Fibroblast of lung (primary cell): Measurements from ENCODE around the gene FZD10. TPM values are rescaled to one million over a fixed set of nuclear protein-coding genes. Genes with fewer than 3 reads are reported as not detected.

Experiments used
- DNase-seq, 2 donors: peaks; one replicate each; pipeline versions ENCODE4 v3.0.0 to v3.0.0-alpha.2; 2010; ENCODE audit warnings: low read depth in 2 of 2
- H2AFZ ChIP-seq: 2 replicates; pipeline ENCODE4 v1.5.1; 2012; ENCODE audit warnings: low read length, control low read depth, inconsistent platforms
- H3K27ac ChIP-seq: 2 replicates; pipeline ENCODE4 v1.5.1; 2011; ENCODE audit warnings: low read length, control low read depth; ENCODE audit not compliant: insufficient read depth
- H3K27me3 ChIP-seq: 2 replicates; pipeline ENCODE4 v1.5.1; 2011; ENCODE audit warnings: mild to moderate bottlenecking, low read length; ENCODE audit not compliant: control insufficient read depth, insufficient read depth
- H3K36me3 ChIP-seq: 2 replicates; pipeline ENCODE4 v1.5.1; 2011; ENCODE audit warnings: low read length; ENCODE audit not compliant: control insufficient read depth, insufficient read depth
- H3K4me1 ChIP-seq: 2 replicates; pipeline ENCODE4 v1.5.1; 2011; ENCODE audit warnings: low read length; ENCODE audit not compliant: control insufficient read depth, insufficient read depth; ENCODE audit errors: extremely low read depth
- H3K4me2 ChIP-seq: 2 replicates; pipeline ENCODE4 v1.5.1; 2011; ENCODE audit warnings: low read length, control low read depth; ENCODE audit not compliant: insufficient read depth; ENCODE audit errors: extremely low read depth
- H3K4me3 ChIP-seq, 4 experiments: fragments of 200-600 bp in 1 of 4; sonication (generic) in 1 of 4; replicated peaks in 1 of 4; 2 replicates each; pipeline ENCODE4 v1.5.1; 2011 to 2016; ENCODE audit warnings: low read length in 4 of 4, low read depth in 3 of 4, mild to moderate bottlenecking in 3 of 4, control low read depth in 2 of 4, inconsistent platforms in 1 of 4, mixed read lengths in 1 of 4; ENCODE audit not compliant: insufficient read depth in 1 of 4; ENCODE audit errors: control extremely low read depth in 1 of 4
- H3K79me2 ChIP-seq: 2 replicates; pipeline ENCODE4 v1.5.1; 2012; ENCODE audit warnings: mild to moderate bottlenecking, low read length, inconsistent platforms; ENCODE audit not compliant: control insufficient read depth, insufficient read depth
- H3K9ac ChIP-seq: 2 replicates; pipeline ENCODE4 v1.5.1; 2011; ENCODE audit warnings: mild to moderate bottlenecking, low read length, control low read depth; ENCODE audit not compliant: insufficient read depth
- H3K9me3 ChIP-seq: 2 replicates; pipeline ENCODE4 v1.5.1; 2012; ENCODE audit warnings: low read depth, low read length; ENCODE audit not compliant: control insufficient read depth, insufficient read depth
- H4K20me1 ChIP-seq: 2 replicates; pipeline ENCODE4 v1.5.1; 2011; ENCODE audit warnings: low read length; ENCODE audit not compliant: control insufficient read depth, insufficient read depth; ENCODE audit errors: extremely low read depth
- EZH2 ChIP-seq: IDR thresholded peaks from 2 replicates; pipeline ENCODE4 v1.5.1; 2012; ENCODE audit warnings: low read length, control low read depth, mild to moderate bottlenecking; ENCODE audit errors: missing control alignments
- polyA plus RNA-seq, 2 donors: library from polyadenylated mRNA; depleted of rRNA in 1 of 2; stranded (reverse) in 1 of 2; unstranded in 1 of 2; fragments of >200 nt; gene quantifications; 2 replicates each; pipeline ENCODE4 v1.2.1, GENCODE V29; 2011 to 2012; ENCODE audit warnings: missing spikeins in 1 of 2
- total RNA-seq: library from RNA; depleted of rRNA; stranded (reverse); fragments of >200 nt; gene quantifications from 2 replicates; pipeline ENCODE4 v1.2.1, GENCODE V29; 2014
- TF ChIP-seq, protein P1 (sequence below), 2 donors: IDR thresholded peaks in 1 of 2; conservative IDR thresholded peaks in 1 of 2; 1 replicate in 1 of 2; 2 replicates in 1 of 2; pipeline ENCODE4 v1.5.1; 2011 to 2012; ENCODE audit warnings: low read length in 2 of 2, control low read depth in 1 of 2, inconsistent platforms in 1 of 2, low read depth in 1 of 2, mild to moderate bottlenecking in 1 of 2

The FZD10 gene
- total and polyA plus RNA-seq, 2 donors (not counting 1 experiment from before 2014, with no cell fraction given), result under 0.01 to 0.03 TPM

DNA sequence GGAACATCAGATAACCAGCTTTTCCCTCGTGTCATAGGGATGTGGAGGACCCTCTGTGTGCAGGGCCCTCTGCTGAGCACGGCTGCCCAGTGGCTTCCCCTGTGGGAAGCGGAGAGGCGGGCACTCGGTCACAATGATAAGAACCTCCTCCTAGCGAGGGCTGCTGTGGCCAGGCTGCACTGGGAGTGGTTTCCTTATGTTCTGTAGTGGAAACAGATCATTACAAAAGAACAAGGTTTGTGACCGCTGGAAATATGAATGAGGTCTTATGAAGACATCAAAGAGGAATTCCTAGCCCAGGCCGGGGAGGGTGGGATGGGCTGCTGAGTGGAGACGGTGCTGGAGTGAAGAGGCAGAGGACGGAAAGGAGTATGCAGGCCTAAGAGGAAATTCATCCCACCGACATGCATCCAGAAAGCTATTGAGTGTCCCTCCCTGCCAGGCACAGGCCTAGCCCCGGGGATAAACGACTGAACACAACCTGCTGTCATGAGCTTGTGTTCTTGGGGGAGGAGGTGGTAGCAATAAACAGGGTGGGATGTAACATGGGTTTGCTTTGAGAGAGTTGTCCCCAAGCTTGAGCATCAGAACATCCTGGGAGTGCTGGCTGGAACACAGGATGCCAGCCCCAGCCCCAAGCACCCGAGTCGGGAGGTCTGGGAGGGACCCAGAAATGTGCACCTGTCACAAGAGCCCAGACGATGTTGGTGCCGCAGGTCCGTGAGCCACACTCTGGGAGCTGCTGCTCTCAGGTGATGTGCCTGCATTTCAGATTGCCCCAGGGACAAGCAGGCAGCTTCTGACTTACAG, 37.5 kb downstream of the FZD10 start:
- Histone ChIP-seq H3K4me2 (no peak overlapping the region), H3K36me3 (no peaks in the 10 kb centered on the region), H2AFZ (no peak overlapping the region), H3K27me3 (no peaks in the 10 kb centered on the region), H4K20me1 (no peaks in the 10 kb centered on the region), H3K4me1 (no peaks in the 10 kb centered on the region), H3K27ac (no peak overlapping the region), H3K9me3 (no peaks in the 10 kb centered on the region), H3K79me2 (no peaks in the 10 kb centered on the region), H3K9ac (no peak overlapping the region), H3K4me3 (no peak overlapping the region)
- TF ChIP-seq, protein P1, sequence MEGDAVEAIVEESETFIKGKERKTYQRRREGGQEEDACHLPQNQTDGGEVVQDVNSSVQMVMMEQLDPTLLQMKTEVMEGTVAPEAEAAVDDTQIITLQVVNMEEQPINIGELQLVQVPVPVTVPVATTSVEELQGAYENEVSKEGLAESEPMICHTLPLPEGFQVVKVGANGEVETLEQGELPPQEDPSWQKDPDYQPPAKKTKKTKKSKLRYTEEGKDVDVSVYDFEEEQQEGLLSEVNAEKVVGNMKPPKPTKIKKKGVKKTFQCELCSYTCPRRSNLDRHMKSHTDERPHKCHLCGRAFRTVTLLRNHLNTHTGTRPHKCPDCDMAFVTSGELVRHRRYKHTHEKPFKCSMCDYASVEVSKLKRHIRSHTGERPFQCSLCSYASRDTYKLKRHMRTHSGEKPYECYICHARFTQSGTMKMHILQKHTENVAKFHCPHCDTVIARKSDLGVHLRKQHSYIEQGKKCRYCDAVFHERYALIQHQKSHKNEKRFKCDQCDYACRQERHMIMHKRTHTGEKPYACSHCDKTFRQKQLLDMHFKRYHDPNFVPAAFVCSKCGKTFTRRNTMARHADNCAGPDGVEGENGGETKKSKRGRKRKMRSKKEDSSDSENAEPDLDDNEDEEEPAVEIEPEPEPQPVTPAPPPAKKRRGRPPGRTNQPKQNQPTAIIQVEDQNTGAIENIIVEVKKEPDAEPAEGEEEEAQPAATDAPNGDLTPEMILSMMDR (conservative IDR thresholded peaks at IDR 0.05 in 1 of 2, IDR thresholded peaks at IDR 0.05 in 1 of 2; ENCODE audit: low read depth in 1 of 2, low read length in 2 of 2), result no peak
- no peak for TF ChIP-seq EZH2
- DNase-seq, result no peak

DNA sequence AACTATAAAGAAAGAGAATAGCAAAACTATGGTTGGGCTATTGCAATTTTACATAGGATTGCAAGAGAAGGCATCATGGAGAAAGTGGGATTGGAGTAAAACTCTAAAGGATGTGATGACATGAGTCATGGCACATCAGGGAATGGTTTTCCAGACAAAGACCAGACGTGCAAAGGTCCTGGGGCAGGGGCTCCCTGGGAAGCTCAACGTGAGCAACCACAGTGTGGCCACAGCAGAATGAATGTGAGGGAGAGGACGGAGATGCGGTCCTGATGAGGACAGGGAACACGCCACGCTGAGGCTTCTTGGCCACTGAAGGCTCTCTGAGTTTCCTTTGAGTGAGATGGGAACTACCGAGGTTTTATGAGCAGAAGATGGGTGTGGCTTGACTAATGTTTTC, 38.2 kb downstream of the FZD10 start:
- Histone ChIP-seq H3K9me3 (no peaks in the 10 kb centered on the region), H3K27ac (no peak overlapping the region), H2AFZ (no peak overlapping the region), H3K27me3 (no peaks in the 10 kb centered on the region), H3K4me2 (no peak overlapping the region), H3K9ac (no peak overlapping the region), H3K4me3 (no peak overlapping the region), H4K20me1 (no peaks in the 10 kb centered on the region), H3K36me3 (no peaks in the 10 kb centered on the region), H3K4me1 (no peaks in the 10 kb centered on the region), H3K79me2 (no peaks in the 10 kb centered on the region)
- DNase-seq, result no peak
- TF ChIP-seq EZH2, result no peak
- TF ChIP-seq, protein P1 (conservative IDR thresholded peaks at IDR 0.05 in 1 of 2, IDR thresholded peaks at IDR 0.05 in 1 of 2; ENCODE audit: low read depth in 1 of 2, low read length in 2 of 2), result no peak

DNA sequence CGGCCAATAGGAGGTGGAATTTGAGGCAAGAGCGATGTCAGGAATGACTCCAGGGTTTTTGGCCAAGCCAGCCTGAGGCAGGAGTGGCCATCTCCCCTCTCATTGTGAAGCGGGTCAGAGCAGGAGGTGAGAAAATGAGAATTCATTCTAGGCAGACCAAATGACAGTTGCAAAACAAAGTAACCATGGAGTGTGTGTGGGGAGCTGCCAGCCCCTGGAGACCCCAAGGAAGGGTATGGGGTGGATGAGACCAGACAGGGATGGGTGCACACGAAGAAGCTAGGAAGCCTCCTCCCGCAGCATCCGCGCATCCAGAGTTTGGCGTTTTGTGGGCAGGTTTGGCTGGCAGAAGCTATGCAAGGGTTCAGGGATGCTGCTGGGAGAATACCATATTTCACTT, 38.8 kb downstream of the FZD10 start:
- no peaks in the 10 kb centered on the region for H3K79me2 ChIP-seq
- TF ChIP-seq EZH2, result no peak
- TF ChIP-seq, protein P1 (conservative IDR thresholded peaks at IDR 0.05 in 1 of 2, IDR thresholded peaks at IDR 0.05 in 1 of 2; ENCODE audit: low read depth in 1 of 2, low read length in 2 of 2), result no peak
- no peak for DNase-seq
- no peak overlapping the region for H3K27ac ChIP-seq
- H3K4me1 ChIP-seq, result no peaks in the 10 kb centered on the region
- no peak overlapping the region for H3K4me2 ChIP-seq
- no peak overlapping the region for H3K9ac ChIP-seq
- H4K20me1 ChIP-seq, result no peaks in the 10 kb centered on the region
- no peaks in the 10 kb centered on the region for H3K9me3 ChIP-seq
- H3K27me3 ChIP-seq, result no peaks in the 10 kb centered on the region
- H2AFZ ChIP-seq, result no peak overlapping the region
- H3K4me3 ChIP-seq, result no peak overlapping the region
- no peaks in the 10 kb centered on the region for H3K36me3 ChIP-seq
